Mammary epithelial cell (primary cell): Measurements from ENCODE around the gene ILF2.

Experiments used
- CTCF ChIP-seq, 2 donors: IDR thresholded peaks in 1 of 2; conservative IDR thresholded peaks in 1 of 2; 2 replicates each; pipeline ENCODE4 v1.5.1; 2011 to 2012; ENCODE audit warnings: inconsistent platforms in 2 of 2, low read length in 2 of 2, mild to moderate bottlenecking in 2 of 2, control low read depth in 1 of 2, low read depth in 1 of 2; ENCODE audit not compliant: insufficient read depth in 1 of 2; ENCODE audit errors: extremely low read depth in 1 of 2
- EZH2 ChIP-seq: IDR thresholded peaks from 2 replicates; pipeline ENCODE4 v1.6.1; 2012; ENCODE audit warnings: low read length, inconsistent platforms, borderline replicate concordance

GRCh38 chr1:153617663-153618062, 53.1 kb downstream of the ILF2 start:
- TF ChIP-seq CTCF (conservative IDR thresholded peaks at IDR 0.05 in 1 of 2, IDR thresholded peaks at IDR 0.05 in 1 of 2; ENCODE audit: extremely low read depth in 1 of 2, insufficient read depth in 1 of 2, low read depth in 1 of 2, low read length in 2 of 2) (peak; percentile 33 to 67), EZH2 (no peak)
